Activated T-cell treated with anti-CD3 and anti-CD28 coated beads, Interleukin-2, amount 50 U/mL, for 72 hours (primary cell): ENCODE results near the gene GABPB1. TPM values are rescaled to one million over a fixed set of nuclear protein-coding genes. Genes with fewer than 3 reads are reported as not detected.

Experiments
- ATAC-seq, 2 donors: fragments of 150-1000 bp; cut with Tn5 transposase; replicated peaks in 1 of 2; 2 replicates each; pipeline ENCODE4 v1.10.0; 2021; ENCODE audit warnings: moderate library complexity in 2 of 2, mild to moderate bottlenecking in 1 of 2
- DNase-seq, 2 donors: peaks; one replicate each; pipeline ENCODE4 v3.0.0; 2021 to 2022; ENCODE audit warnings: mixed read lengths in 1 of 2
- H3K27ac Mint-ChIP-seq: one replicate; pipeline ENCODE4 v1.8.0; 2022; ENCODE audit warnings: mild to moderate bottlenecking, moderate library complexity, mixed read lengths
- H3K27me3 Mint-ChIP-seq: one replicate; pipeline ENCODE4 v1.8.0; 2022; ENCODE audit warnings: low read depth, mixed read lengths
- H3K36me3 Mint-ChIP-seq, 2 donors: one replicate each; pipeline ENCODE4 v1.8.0; 2022; ENCODE audit warnings: mixed read lengths in 2 of 2, mild to moderate bottlenecking in 1 of 2; ENCODE audit not compliant: insufficient read depth in 2 of 2
- H3K4me1 Mint-ChIP-seq: one replicate; pipeline ENCODE4 v1.8.0; 2022; ENCODE audit warnings: low read depth, mixed read lengths
- H3K4me3 Mint-ChIP-seq, 2 donors: one replicate each; pipeline ENCODE4 v1.8.0; 2022; ENCODE audit warnings: mild to moderate bottlenecking in 2 of 2, mixed read lengths in 2 of 2, moderate library complexity in 2 of 2
- H3K9me3 Mint-ChIP-seq, 2 donors: one replicate each; pipeline ENCODE4 v1.8.0; 2022; ENCODE audit warnings: mixed read lengths in 2 of 2
- total RNA-seq, 2 donors: library from RNA; stranded (reverse); gene quantifications; one replicate each; pipeline ENCODE4 v1.2.3, GENCODE V29; 2022

GABPB1 gene
- total RNA-seq, 2 donors from 2014 or later, result 51.6 to 56.4 TPM

GRCh38 chr15:50335251-50335650, 19.7 kb downstream of the GABPB1 start:
- no peaks in the 10 kb centered on the region for H3K27me3 Mint-ChIP-seq
- no peaks in the 10 kb centered on the region for H3K9me3 Mint-ChIP-seq
- peaks cover 40% of the 10 kb centered on the region for H3K4me1 Mint-ChIP-seq
- H3K4me3 Mint-ChIP-seq, result no peak overlapping the region
- H3K36me3 Mint-ChIP-seq, result peaks cover 6 to 11% of the 10 kb centered on the region in 2 donors
- no peak for ATAC-seq
- H3K27ac Mint-ChIP-seq, result no peak overlapping the region
- DNase-seq, result no peak

GRCh38 chr15:50333229-50333628, 21.8 kb downstream of the GABPB1 start:
- H3K27me3 Mint-ChIP-seq, result no peaks in the 10 kb centered on the region
- H3K4me3 Mint-ChIP-seq, result no peak overlapping the region
- no peak overlapping the region for H3K27ac Mint-ChIP-seq
- peaks cover 30% of the 10 kb centered on the region for H3K4me1 Mint-ChIP-seq
- ATAC-seq (no peak), DNase-seq (no peak)
- H3K9me3 Mint-ChIP-seq, result no peaks in the 10 kb centered on the region
- peaks cover 4 to 8% of the 10 kb centered on the region in 2 donors for H3K36me3 Mint-ChIP-seq

GRCh38 chr15:50330921-50331320, 24.1 kb downstream of the GABPB1 start:
- Mint-ChIP-seq H3K9me3 (no peaks in the 10 kb centered on the region), H3K36me3 (peaks cover 4 to 8% of the 10 kb centered on the region in 2 donors), H3K4me3 (peak overlapping the region in 1 of 2 donors; percentile 0), H3K4me1 (peaks cover 30% of the 10 kb centered on the region), H3K27me3 (no peaks in the 10 kb centered on the region), H3K27ac (no peak overlapping the region)
- DNase-seq (no peak), ATAC-seq (peak; percentile 40 to 56)

- no peak overlapping the region for H3K27ac Mint-ChIP-seq
- H3K4me3 Mint-ChIP-seq, result no peak overlapping the region
- no peaks in the 10 kb centered on the region for H3K27me3 Mint-ChIP-seq
- H3K4me1 Mint-ChIP-seq, result peaks cover 19% of the 10 kb centered on the region
- no peaks in the 10 kb centered on the region for H3K9me3 Mint-ChIP-seq
- no peak for ATAC-seq
- DNase-seq, result no peak
- H3K36me3 Mint-ChIP-seq, result peaks cover 1 to 2% of the 10 kb centered on the region in 2 donors
Measured at GRCh38 chr15:50328116-50328515, 26.9 kb downstream of the GABPB1 start.

GRCh38 chr15:50321680-50322210, 33.3 kb downstream of the GABPB1 start:
- H3K4me1 Mint-ChIP-seq, result peaks cover 13% of the 10 kb centered on the region
- H3K4me3 Mint-ChIP-seq, result no peak overlapping the region
- H3K27me3 Mint-ChIP-seq, result no peaks in the 10 kb centered on the region
- H3K9me3 Mint-ChIP-seq, result no peaks in the 10 kb centered on the region
- peaks cover 1 to 2% of the 10 kb centered on the region in 2 donors for H3K36me3 Mint-ChIP-seq
- ATAC-seq, result no peak
- H3K27ac Mint-ChIP-seq, result no peak overlapping the region
- no peak for DNase-seq

GRCh38 chr15:50320504-50320903, 34.5 kb downstream of the GABPB1 start:
- Mint-ChIP-seq H3K27me3 (no peaks in the 10 kb centered on the region), H3K4me1 (peaks cover 13% of the 10 kb centered on the region), H3K27ac (no peak overlapping the region), H3K9me3 (no peaks in the 10 kb centered on the region), H3K36me3 (peaks cover 1 to 2% of the 10 kb centered on the region in 2 donors), H3K4me3 (no peak overlapping the region)
- ATAC-seq (no peak), DNase-seq (no peak)

- no peaks in the 10 kb centered on the region for H3K27me3 Mint-ChIP-seq
Measured at GRCh38 chr15:50318697-50319096, 36.3 kb downstream of the GABPB1 start.

GRCh38 chr15:50315814-50316630, 39.0 kb downstream of the GABPB1 start:
- Mint-ChIP-seq H3K27me3 (no peaks in the 10 kb centered on the region), H3K4me1 (peaks cover 24% of the 10 kb centered on the region), H3K4me3 (no peak overlapping the region), H3K36me3 (no peaks in the 10 kb centered on the region), H3K27ac (no peak overlapping the region), H3K9me3 (no peaks in the 10 kb centered on the region)
- ATAC-seq, result no peak
- DNase-seq, result no peak

More at GRCh38 chr15:50318697-50319096, 36.3 kb downstream of the GABPB1 start:
- DNase-seq (no peak), ATAC-seq (no peak)
- H3K36me3 Mint-ChIP-seq, result peaks cover 1% of the 10 kb centered on the region in 2 donors
- H3K9me3 Mint-ChIP-seq, result no peaks in the 10 kb centered on the region
- peak overlapping the region; percentile 88 for H3K27ac Mint-ChIP-seq
- H3K4me3 Mint-ChIP-seq, result peak overlapping the region; percentile 70 to 72
- peaks cover 13% of the 10 kb centered on the region for H3K4me1 Mint-ChIP-seq

- Mint-ChIP-seq H3K4me1 (peaks cover 12% of the 10 kb centered on the region), H3K27me3 (no peaks in the 10 kb centered on the region), H3K9me3 (peaks cover 2 to 3% of the 10 kb centered on the region in 2 donors), H3K27ac (no peak overlapping the region), H3K4me3 (no peak overlapping the region), H3K36me3 (peaks cover 11 to 15% of the 10 kb centered on the region in 2 donors)
- ATAC-seq, result no peak
- no peak for DNase-seq
Measured at GRCh38 chr15:50312636-50313035, 42.4 kb downstream of the GABPB1 start.

GRCh38 chr15:50307799-50308198, 47.2 kb downstream of the GABPB1 start:
- Mint-ChIP-seq H3K36me3 (peaks cover 15 to 23% of the 10 kb centered on the region in 2 donors), H3K27ac (no peak overlapping the region), H3K4me1 (peaks cover 9% of the 10 kb centered on the region), H3K4me3 (no peak overlapping the region), H3K9me3 (peaks cover 2 to 3% of the 10 kb centered on the region in 2 donors), H3K27me3 (no peaks in the 10 kb centered on the region)
- ATAC-seq (no peak), DNase-seq (no peak)

- no peak for DNase-seq
- Mint-ChIP-seq H3K27ac (no peak overlapping the region), H3K9me3 (peaks cover 2 to 3% of the 10 kb centered on the region in 2 donors), H3K36me3 (peaks cover 15 to 26% of the 10 kb centered on the region in 2 donors), H3K4me3 (no peak overlapping the region), H3K4me1 (no peaks in the 10 kb centered on the region), H3K27me3 (no peaks in the 10 kb centered on the region)
- no peak for ATAC-seq
Measured at GRCh38 chr15:50304836-50305235, 50.2 kb downstream of the GABPB1 start.

- Mint-ChIP-seq H3K36me3 (peaks cover 4 to 15% of the 10 kb centered on the region in 2 donors), H3K27me3 (no peaks in the 10 kb centered on the region), H3K9me3 (no peaks in the 10 kb centered on the region), H3K4me3 (no peak overlapping the region), H3K27ac (no peak overlapping the region), H3K4me1 (no peaks in the 10 kb centered on the region)
- DNase-seq (no peak), ATAC-seq (no peak)
Measured at GRCh38 chr15:50302581-50302980, 52.4 kb downstream of the GABPB1 start.

GRCh38 chr15:50298340-50298739, 56.7 kb downstream of the GABPB1 start:
- H3K4me1 Mint-ChIP-seq, result no peaks in the 10 kb centered on the region
- no peak for DNase-seq
- H3K36me3 Mint-ChIP-seq, result peaks cover 2 to 21% of the 10 kb centered on the region in 2 donors
- no peak overlapping the region for H3K27ac Mint-ChIP-seq
- no peak overlapping the region for H3K4me3 Mint-ChIP-seq
- H3K9me3 Mint-ChIP-seq, result no peaks in the 10 kb centered on the region
- H3K27me3 Mint-ChIP-seq, result no peaks in the 10 kb centered on the region
- ATAC-seq, result no peak
